Measurements from ENCODE around the gene RPL26. TPM values are rescaled to one million over a fixed set of nuclear protein-coding genes. Genes with fewer than 3 reads are reported as not detected.

RPL26 gene
- total RNA-seq, 2 donors from 2014 or later = 1,496 to 1,646 TPM

DNA sequence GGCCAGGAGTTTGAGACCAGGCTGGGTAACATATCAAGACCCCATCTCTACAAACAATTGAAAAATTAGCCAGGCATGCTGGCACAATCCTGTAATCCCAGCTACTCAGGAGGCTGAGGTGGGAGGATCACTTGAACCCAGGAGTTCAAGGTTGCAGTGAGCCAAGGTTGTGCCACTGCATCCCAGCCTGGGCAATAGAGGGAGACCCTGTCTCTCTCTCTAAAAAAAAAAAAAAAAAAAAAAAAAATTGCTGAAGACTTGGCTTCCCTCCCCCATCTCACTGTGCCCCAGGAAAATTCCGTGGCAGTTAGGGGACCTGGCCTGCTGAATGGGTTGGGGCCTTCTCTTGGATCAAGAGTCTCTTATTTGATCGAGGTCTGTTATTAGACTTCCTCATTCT is 43.5 kb downstream of the RPL26 start, which contains the start of gene ODF4:
ODF4 (plus strand) TSS at position 301 of the 400 bp plus-strand sequence. CDS start 212 bp downstream, outside the sequence.
- no peaks in the 10 kb centered on the region for H3K27me3 ChIP-seq
- TF ChIP-seq, protein P1, sequence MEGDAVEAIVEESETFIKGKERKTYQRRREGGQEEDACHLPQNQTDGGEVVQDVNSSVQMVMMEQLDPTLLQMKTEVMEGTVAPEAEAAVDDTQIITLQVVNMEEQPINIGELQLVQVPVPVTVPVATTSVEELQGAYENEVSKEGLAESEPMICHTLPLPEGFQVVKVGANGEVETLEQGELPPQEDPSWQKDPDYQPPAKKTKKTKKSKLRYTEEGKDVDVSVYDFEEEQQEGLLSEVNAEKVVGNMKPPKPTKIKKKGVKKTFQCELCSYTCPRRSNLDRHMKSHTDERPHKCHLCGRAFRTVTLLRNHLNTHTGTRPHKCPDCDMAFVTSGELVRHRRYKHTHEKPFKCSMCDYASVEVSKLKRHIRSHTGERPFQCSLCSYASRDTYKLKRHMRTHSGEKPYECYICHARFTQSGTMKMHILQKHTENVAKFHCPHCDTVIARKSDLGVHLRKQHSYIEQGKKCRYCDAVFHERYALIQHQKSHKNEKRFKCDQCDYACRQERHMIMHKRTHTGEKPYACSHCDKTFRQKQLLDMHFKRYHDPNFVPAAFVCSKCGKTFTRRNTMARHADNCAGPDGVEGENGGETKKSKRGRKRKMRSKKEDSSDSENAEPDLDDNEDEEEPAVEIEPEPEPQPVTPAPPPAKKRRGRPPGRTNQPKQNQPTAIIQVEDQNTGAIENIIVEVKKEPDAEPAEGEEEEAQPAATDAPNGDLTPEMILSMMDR (IDR thresholded peaks at IDR 0.05) = no peak
- TF ChIP-seq POLR2A (IDR thresholded peaks at IDR 0.05) = no peak
- intact Hi-C loops (cut with DNase I) = no loop called here
- no peaks in the 10 kb centered on the region for H3K4me1 ChIP-seq
- H3K9me3 ChIP-seq = no peaks in the 10 kb centered on the region
- no peak within 1 kb of the TSS for H3K27ac ChIP-seq
- H3K36me3 ChIP-seq (replicated peaks in 1 of 2; ENCODE audit: insufficient read depth in 1 of 2, low read depth in 2 of 2) = no peaks in the 10 kb centered on the region
- no peak for DNase-seq
- 58 to 75% methylated on average over 2 of the region's 2 CpGs for WGBS, 2 donors
- no peak for ATAC-seq
- H3K4me3 ChIP-seq = no peak within 1 kb of the TSS

DNA sequence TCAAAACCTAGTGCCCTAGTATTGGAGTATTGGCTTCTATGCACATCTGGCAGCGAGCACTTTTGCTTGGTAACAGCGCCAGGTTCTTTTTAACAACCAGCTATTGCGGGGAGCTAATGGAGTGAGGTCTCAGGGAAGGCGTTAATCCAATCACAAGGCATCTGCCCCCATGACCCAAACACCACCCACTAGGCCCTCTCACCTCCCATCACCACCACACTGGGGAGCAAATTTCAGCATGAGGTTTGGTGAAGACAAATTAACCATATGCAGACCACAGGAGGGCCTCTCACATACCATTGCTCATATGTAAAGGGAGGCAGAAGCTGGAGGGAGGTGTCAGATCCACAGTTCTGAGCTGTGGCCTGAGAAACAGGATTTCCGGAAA is 44.2 kb downstream of the RPL26 start:
- Histone ChIP-seq H3K27me3 (no peaks in the 10 kb centered on the region), H3K9me3 (no peaks in the 10 kb centered on the region), H3K4me3 (no peak overlapping the region), H3K36me3 (replicated peaks in 1 of 2; ENCODE audit: insufficient read depth in 1 of 2, low read depth in 2 of 2) (no peaks in the 10 kb centered on the region), H3K27ac (no peak overlapping the region), H3K4me1 (no peaks in the 10 kb centered on the region)
- TF ChIP-seq POLR2A (IDR thresholded peaks at IDR 0.05) = no peak
- TF ChIP-seq, protein P1 (IDR thresholded peaks at IDR 0.05) = no peak
- DNase-seq (no peak), ATAC-seq (no peak)
- intact Hi-C loops (cut with DNase I) = no loop called here
- 86 to 90% methylated on average over 3 to 5 of the region's 5 CpGs for WGBS, 2 donors

DNA sequence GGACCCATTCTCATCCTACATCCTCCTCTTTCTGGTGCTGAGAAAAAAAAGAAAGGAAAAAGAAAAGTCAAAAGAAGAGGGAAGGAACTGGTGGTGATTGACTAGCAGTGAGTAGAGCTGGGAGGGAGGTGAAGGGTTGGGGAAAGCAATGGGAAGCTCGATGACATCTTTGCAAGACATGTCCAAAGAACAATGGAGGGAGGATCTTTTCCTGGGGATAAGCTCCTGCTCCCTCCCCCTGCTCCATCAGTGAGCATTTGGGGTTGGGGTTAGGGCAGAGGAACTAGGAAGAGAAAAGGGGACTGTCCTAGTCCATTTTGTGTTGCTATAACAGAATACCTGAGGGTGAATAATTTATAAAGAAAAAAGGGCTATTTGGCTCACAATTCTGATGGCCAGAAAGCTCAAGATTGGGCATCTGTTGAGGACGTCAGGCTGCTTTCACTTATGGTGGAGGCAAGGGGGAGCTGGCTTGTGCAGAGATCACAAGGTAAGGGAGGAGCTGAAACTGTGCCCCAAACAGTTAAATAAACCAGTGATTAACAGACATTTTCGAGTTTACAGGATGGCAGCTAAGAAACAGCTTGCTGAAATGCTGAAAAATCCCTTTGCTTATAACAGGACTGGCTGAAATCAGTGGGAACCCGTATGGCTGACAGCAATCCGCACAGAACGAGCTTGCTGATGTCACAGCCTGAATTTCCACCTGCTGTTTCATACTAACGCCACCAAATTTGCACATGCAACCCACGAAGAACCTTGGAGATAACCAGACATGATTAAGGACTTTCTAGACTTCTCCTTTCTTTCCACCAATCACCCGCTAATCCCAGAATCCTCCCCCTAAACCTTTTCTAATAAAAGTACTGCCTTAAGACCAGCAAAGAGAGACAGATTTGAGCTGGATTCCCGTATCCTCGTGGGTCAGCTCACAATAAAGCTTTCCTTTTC is 44.9 kb downstream of the RPL26 start:
- Histone ChIP-seq H3K9me3 (no peaks in the 10 kb centered on the region), H3K4me1 (no peaks in the 10 kb centered on the region), H3K36me3 (replicated peaks in 1 of 2; ENCODE audit: insufficient read depth in 1 of 2, low read depth in 2 of 2) (no peaks in the 10 kb centered on the region), H3K27me3 (no peaks in the 10 kb centered on the region), H3K27ac (no peak overlapping the region), H3K4me3 (no peak overlapping the region)
- no peak for ATAC-seq
- TF ChIP-seq POLR2A (IDR thresholded peaks at IDR 0.05) = no peak
- TF ChIP-seq, protein P1 (IDR thresholded peaks at IDR 0.05) = no peak
- WGBS, 2 donors = 41 to 42% methylated on average over 11 of the region's 11 CpGs
- DNase-seq = no peak
- intact Hi-C loops (cut with DNase I) = no loop called here

DNA sequence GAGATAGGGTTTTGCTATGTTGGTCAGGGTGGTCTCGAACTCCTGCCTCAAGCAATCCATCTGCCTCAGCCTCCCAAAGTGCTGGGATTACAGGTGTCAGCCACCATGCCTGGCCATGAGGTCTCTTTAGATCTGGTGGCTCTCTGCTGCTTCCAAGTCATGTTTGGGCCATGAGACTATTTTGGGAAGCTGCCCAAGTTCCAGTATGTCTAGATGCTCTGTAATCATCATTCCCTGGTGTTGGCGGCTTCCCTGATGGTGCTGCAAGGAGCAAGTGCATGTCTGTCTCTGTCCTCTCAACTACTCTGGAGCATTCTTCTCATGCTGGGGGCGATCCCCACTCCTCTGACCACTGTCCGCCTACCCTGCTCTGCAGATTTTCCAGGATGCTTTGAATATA is 49.7 kb downstream of the RPL26 start:
- 88 to 93% methylated on average over 4 of the region's 4 CpGs for WGBS, 2 donors
- intact Hi-C loops (cut with DNase I) = no loop called here
- Histone ChIP-seq H3K4me1 (no peaks in the 10 kb centered on the region), H3K36me3 (replicated peaks in 1 of 2; ENCODE audit: insufficient read depth in 1 of 2, low read depth in 2 of 2) (no peaks in the 10 kb centered on the region), H3K9me3 (no peaks in the 10 kb centered on the region), H3K27ac (no peak overlapping the region), H3K27me3 (no peaks in the 10 kb centered on the region), H3K4me3 (no peak overlapping the region)
- ATAC-seq = no peak
- no peak for DNase-seq
- TF ChIP-seq POLR2A (IDR thresholded peaks at IDR 0.05) = no peak
- TF ChIP-seq, protein P1 (IDR thresholded peaks at IDR 0.05) = no peak

All from body of pancreas (tissue), 4 donors.